ENCODE measurements around the gene AK5.
"Not testable (repeated sequence)": the region's sequence is repeated elsewhere in the genome, so short reads cannot be mapped to it uniquely, and the experiment has no call there.

Gene AK5

GRCh38 chr1:77290576-77290975 is 8.8 kb downstream of the AK5 start:
- no peak for DNase-seq

GRCh38 chr1:77292551-77292950 is 10.7 kb downstream of the AK5 start:
- DNase-seq = no peak

GRCh38 chr1:77300566-77300965 is 18.7 kb downstream of the AK5 start:
- no peak for DNase-seq

GRCh38 chr1:77303387-77303786 is 21.6 kb downstream of the AK5 start:
- DNase-seq = no peak

GRCh38 chr1:77308889-77309621 is 27.2 kb downstream of the AK5 start:
- DNase-seq = no peak

- no peak for DNase-seq
Observed at GRCh38 chr1:77310924-77311323, 29.1 kb downstream of the AK5 start.

- not testable (repeated sequence) for DNase-seq
Observed at GRCh38 chr1:77312364-77312763, 30.5 kb downstream of the AK5 start.

- no peak for DNase-seq
Observed at GRCh38 chr1:77313491-77313890, 31.7 kb downstream of the AK5 start.

- DNase-seq = no peak
Observed at GRCh38 chr1:77316006-77316405, 34.2 kb downstream of the AK5 start.

- DNase-seq = no peak
Observed at GRCh38 chr1:77316966-77317365, 35.1 kb downstream of the AK5 start.

- no peak for DNase-seq
Observed at GRCh38 chr1:77319036-77319705, 37.4 kb downstream of the AK5 start.

GRCh38 chr1:77322061-77322900 is 40.5 kb downstream of the AK5 start:
- DNase-seq = no peak

- DNase-seq = no peak
Observed at GRCh38 chr1:77333501-77333900, 51.7 kb downstream of the AK5 start.

- DNase-seq = no peak
Observed at GRCh38 chr1:77336729-77337128, 54.9 kb downstream of the AK5 start.

- no peak for DNase-seq
Observed at GRCh38 chr1:77339326-77339725, 57.5 kb downstream of the AK5 start.

- DNase-seq = no peak
Observed at GRCh38 chr1:77341195-77341594, 59.4 kb downstream of the AK5 start.

- no peak for DNase-seq
Observed at GRCh38 chr1:77342745-77343144, 60.9 kb downstream of the AK5 start.

GRCh38 chr1:77347646-77348045 is 65.8 kb downstream of the AK5 start:
- no peak for DNase-seq

GRCh38 chr1:77348549-77348948 is 66.7 kb downstream of the AK5 start:
- DNase-seq = no peak

GRCh38 chr1:77349275-77349674 is 67.5 kb downstream of the AK5 start:
- no peak for DNase-seq

- DNase-seq = no peak
Observed at GRCh38 chr1:77350012-77350770, 68.4 kb downstream of the AK5 start.

GRCh38 chr1:77354536-77354935 is 72.7 kb downstream of the AK5 start:
- DNase-seq = no peak

- no peak for DNase-seq
Observed at GRCh38 chr1:77355010-77355409, 73.2 kb downstream of the AK5 start.

Measured in NK-92 treated with Interleukin-12 subunit alpha and Interleukin-12 subunit beta, amount 100 ng/mL, for 24 hours (cell line).